Hepatocyte (in vitro differentiated cells): ENCODE measurements around the gene MAGI1.

Experiments used
- EZH2 ChIP-seq: fragments of 200-600 bp; sonication (generic); IDR thresholded peaks from 2 replicates; pipeline ENCODE4 v1.6.1; 2016; ENCODE audit warnings: antibody characterized with exemption, mild to moderate bottlenecking, borderline replicate concordance
- EZH2phosphoT487 ChIP-seq: fragments of 200-600 bp; sonication (generic); IDR thresholded peaks from one replicate; pipeline ENCODE4 v1.6.1; 2018; ENCODE audit warnings: antibody characterized with exemption, mild to moderate bottlenecking, low read depth, moderate library complexity; ENCODE audit not compliant: unreplicated experiment, severe bottlenecking
- TF ChIP-seq, protein P1 (sequence below): fragments of 200-600 bp; sonication (generic); IDR thresholded peaks from 2 replicates; pipeline ENCODE4 v1.5.1; 2016; ENCODE audit warnings: antibody characterized with exemption, mild to moderate bottlenecking; ENCODE audit not compliant: poor library complexity

DNA sequence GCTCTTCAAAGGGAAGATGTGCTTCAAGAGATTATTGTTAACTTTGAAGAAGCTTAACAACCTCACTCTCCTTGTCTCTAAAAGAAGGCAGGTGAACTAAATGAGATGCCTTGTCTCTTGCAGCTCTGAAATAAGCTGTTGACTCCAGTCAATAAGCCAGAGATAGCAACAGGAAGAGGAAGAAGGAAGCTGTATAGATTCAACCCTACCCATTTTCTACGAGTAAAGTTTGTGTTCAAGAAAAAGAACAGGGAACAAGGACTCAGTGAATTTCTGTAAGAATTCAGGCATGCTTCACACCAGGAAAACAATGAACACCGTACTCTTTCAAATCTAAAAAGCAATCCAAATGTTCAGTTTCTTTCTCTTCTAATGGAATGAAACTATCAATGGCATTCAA is 503.5 kb downstream of the MAGI1 start:
- TF ChIP-seq, protein P1, sequence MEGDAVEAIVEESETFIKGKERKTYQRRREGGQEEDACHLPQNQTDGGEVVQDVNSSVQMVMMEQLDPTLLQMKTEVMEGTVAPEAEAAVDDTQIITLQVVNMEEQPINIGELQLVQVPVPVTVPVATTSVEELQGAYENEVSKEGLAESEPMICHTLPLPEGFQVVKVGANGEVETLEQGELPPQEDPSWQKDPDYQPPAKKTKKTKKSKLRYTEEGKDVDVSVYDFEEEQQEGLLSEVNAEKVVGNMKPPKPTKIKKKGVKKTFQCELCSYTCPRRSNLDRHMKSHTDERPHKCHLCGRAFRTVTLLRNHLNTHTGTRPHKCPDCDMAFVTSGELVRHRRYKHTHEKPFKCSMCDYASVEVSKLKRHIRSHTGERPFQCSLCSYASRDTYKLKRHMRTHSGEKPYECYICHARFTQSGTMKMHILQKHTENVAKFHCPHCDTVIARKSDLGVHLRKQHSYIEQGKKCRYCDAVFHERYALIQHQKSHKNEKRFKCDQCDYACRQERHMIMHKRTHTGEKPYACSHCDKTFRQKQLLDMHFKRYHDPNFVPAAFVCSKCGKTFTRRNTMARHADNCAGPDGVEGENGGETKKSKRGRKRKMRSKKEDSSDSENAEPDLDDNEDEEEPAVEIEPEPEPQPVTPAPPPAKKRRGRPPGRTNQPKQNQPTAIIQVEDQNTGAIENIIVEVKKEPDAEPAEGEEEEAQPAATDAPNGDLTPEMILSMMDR: no peak
- TF ChIP-seq EZH2phosphoT487: no peak
- no peak for TF ChIP-seq EZH2
